Stimulated activated CD4-positive, alpha-beta T cell treated with anti-CD3 and anti-CD28 coated beads, Interleukin-15, amount 100 ng/mL, for 24 hours (primary cell): ENCODE measurements around the gene FAS.

ENCODE experiments used
- DNase-seq: peaks from one replicate; pipeline ENCODE4 v3.0.0-alpha.2; 2020

Gene FAS

GRCh38 chr10:88974012-88974411, 16.6 kb upstream of the FAS start:
- no peak for DNase-seq

- no peak for DNase-seq
These were observed 15.9 kb upstream of the FAS start for GRCh38 chr10:88974446-88975376.

DNA sequence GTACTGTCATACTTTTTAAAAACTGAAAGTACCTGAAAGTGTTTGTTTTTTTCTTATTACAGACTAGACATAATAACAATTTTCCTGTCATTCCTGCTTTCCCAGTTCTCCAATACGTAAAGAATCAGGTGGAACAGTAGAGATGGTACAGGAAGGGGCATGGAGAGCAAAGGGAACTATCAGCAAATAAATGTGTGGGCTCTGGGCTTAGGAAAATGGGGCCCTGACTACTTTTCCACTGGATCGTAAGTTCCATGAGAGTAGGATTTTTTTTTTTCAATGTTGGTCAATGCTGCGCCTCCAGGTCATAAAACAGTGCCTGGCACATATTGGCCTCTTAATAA, 15.2 kb upstream of the FAS start:
- DNase-seq: no peak

DNA sequence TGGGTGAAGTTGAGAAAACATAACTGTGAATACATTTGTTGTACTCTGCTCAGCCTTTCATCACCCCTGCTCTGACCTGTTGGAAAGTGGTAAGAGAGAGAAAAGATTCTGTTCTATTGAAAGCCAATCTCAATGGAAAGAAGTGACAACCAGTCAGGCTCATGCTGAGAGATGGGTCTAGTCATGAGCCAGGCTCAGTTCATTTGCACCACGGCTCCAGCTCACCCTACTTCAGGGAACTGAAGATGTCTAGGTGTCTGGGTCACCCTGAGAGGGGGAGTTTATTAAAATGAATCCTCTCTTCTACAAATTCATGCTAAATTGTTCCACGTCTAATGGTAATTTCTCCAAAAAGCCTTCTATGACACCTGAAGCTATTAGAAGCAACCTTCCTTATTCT, 12.1 kb upstream of the FAS start:
- no peak for DNase-seq

DNA sequence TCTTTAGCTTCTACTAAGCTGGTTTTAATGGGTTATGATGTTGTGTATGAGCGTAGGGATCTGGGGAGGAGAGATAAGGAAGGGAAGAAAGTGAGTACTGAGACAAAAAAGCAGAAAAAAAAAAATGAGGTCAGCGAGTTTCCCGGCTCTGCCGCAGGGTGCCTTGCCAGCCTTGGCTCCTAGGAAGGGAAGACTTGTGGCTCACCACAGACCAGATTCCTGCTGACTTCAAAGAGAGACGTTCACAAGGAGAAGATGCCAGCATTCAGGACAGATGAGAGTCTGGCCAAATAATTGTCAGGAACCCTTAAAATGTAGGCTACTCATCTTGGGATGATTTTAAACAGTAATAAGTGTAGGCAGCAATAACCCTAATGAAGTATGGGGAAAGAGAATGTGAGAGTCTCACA, 11.4 kb upstream of the FAS start:
- no peak for DNase-seq

DNA sequence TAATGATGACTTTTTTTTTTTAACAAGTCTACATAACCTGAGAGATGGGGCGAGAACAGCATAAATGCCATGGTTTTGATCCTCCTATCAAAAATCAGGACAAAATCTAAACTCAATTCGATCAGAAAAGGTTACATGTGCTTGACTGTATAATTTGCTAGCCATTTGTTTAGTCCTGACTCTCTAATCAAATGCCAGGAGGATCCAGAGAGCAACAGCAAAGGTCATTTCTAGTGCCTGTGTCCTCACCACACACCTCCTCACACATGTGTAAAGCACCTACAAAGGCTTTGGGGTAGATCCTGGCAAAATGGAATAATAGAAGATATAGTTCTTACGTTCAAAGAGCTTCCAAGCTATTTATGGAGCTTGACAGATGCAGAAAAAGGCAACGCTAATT, 11.0 kb upstream of the FAS start:
- no peak for DNase-seq

- no peak for DNase-seq
These were observed 10.4 kb upstream of the FAS start for GRCh38 chr10:88980247-88980646.

DNA sequence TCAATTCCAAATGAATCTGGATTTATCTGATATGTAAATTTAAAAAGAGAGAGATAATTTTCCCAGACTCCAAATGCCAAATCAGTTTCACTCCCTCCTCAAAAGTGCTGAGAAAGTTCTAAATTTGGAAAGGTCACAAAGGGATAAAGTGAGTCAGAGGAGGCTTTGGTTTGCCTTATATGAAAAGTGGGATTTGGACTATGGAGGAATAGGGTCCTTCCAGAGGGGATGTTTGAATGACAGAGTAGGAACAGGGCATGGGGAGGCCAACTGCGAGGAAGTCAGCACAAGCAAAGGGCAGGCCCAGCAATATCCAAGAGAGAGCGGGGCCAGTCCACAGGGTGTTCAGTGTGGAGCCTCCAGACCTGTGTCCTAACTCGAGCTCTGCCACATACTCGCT, 9.8 kb upstream of the FAS start:
- DNase-seq: no peak

DNA sequence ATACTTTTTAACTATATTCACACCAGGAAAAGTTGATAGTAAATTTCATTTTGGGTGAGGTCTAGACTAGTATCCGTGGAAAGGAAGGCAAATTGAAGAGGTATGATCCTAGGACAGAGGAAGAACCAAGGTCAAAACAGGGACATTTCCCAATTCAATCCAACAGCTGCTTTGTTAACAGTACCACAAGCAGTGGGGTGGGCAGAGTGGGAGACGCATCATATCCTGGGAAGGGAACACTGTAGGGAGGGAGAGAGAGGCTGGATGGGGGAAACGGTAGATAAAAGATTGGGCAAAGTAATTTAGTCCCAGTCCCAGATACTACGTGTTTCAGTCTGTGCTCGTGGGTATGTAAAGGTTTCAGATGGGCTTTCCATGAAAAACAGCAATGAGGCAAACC, 9.2 kb upstream of the FAS start:
- no peak for DNase-seq

GRCh38 chr10:88982366-88982765, 8.2 kb upstream of the FAS start:
- DNase-seq: no peak

GRCh38 chr10:88983206-88983605, 7.4 kb upstream of the FAS start:
- no peak for DNase-seq

- DNase-seq: no peak
These were observed 6.7 kb upstream of the FAS start for GRCh38 chr10:88983939-88984338.

GRCh38 chr10:88984525-88984924, 6.1 kb upstream of the FAS start:
- DNase-seq: no peak

DNA sequence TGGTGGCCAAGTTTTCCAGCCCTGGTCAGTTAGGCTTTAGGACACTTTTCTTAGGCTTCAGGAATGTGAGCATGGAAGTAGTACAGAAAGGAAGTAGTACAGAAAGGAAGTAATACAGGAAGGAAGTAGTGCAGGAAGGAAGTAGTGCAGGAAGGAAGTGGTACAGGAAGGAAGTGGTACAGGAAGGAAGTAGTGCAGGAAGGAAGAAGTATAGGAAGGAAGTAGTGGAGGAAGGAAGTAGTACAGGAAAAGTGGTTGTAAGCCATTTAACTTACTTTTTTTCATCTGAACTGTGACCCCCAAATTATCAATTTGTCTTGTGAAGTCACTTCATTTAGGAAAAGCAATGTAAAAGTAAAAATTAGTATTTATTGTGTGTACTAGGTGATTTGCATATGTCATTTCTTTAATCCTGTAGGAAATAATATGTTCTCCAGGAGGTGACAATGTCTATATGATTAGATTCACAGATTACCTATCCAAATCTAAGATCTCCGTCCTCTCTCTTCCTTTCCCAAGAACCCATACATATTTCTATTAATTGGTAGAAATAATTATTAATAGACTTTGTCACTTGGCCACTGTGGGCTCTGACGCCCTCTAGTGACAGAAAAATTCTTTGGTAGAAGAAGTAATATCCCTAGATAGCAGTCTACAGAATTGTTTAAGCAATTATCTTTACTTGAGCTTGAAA, 3.9 kb upstream of the FAS start:
- DNase-seq: no peak

- DNase-seq: peak; percentile 26
These were observed 3.3 kb upstream of the FAS start for GRCh38 chr10:88987243-88987725.

DNA sequence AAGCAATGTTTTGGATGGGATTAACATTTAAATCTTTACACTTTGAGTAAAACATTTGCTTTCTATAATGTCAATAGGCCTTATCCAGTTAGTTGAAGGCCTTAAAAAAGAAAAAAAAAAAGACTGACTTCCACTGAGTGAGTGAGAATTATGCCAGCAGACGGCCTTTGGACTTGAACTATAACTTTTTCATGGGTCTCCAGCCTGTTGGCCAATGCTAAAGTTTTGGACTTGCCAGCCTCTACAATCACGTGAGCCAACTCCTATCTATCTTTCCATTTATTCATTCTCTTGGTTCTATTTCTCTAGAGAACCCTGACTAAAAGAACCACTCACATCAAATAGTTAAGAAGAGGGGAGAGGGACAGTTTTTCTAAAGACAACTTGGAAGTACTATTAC, 2.8 kb upstream of the FAS start:
- DNase-seq: no peak

DNA sequence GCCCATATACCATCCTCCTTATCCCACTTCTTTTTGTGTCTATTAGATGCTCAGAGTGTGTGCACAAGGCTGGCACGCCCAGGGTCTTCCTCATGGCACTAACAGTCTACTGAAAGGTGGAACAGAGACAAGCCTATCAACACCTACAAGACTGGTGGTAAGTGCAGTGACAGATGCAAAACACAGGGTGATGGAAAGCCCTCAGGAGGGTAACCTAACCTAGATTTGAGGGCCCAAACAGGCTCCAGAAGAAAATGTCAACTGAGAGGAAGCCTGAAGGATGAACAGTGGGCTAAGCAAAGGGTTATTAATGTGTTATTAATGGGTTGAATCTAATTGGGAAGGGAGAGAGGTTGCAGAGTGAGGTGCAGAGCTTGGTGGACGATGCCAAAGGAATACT, 1.2 kb upstream of the FAS start:
- no peak for DNase-seq

DNA sequence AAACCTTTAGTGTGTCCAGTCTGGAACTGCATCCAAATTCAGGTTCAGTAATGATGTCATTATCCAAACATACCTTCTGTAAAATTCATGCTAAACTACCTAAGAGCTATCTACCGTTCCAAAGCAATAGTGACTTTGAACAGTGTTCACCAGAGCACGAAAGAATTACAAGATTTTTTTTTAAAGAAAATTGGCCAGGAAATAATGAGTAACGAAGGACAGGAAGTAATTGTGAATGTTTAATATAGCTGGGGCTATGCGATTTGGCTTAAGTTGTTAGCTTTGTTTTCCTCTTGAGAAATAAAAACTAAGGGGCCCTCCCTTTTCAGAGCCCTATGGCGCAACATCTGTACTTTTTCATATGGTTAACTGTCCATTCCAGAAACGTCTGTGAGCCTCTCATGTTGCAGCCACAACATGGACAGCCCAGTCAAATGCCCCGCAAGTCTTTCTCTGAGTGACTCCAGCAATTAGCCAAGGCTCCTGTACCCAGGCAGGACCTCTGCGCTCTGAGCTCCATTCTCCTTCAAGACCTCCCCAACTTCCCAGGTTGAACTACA, 694 bp upstream of the FAS start:
- DNase-seq: no peak

GRCh38 chr10:88991161-88991898, 732 bp downstream of the FAS start:
- DNase-seq: peak; percentile 81

GRCh38 chr10:88991899-88992320, 1.3 kb downstream of the FAS start:
- no peak for DNase-seq

- no peak for DNase-seq
These were observed 2.4 kb downstream of the FAS start for GRCh38 chr10:88992921-88993524.

DNA sequence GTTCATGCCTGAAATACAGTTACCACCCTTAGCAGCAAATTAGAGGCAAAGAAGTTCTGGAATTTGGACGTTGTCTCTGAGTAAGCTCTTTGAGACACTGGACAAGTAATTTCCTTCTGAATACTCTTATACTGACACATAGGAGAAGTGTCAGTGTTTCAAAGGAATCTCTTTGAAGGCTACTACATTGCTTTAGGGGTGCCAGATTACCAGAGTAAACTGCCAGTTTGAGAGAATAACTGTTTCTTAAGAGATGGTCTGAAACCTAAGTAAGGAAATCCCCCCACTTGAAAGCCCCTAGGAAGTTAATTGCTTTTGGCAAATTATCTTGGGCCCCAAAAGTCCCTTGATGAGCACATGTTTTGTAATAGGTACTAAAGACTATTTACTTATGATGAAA, 3.4 kb downstream of the FAS start:
- no peak for DNase-seq
